HCT116 (cell line): ENCODE measurements around the gene PTP4A2. TPM values are rescaled to one million over a fixed set of nuclear protein-coding genes. Genes with fewer than 3 reads are reported as not detected.

Experiments used
- ATAC-seq: fragments of 200-7000 bp; cut with Tn5 transposase; 2 replicates; pipeline ENCODE4 v1.9.1; 2020; ENCODE audit warnings: mild to moderate bottlenecking, moderate library complexity
- BruUV-seq: library from RNA; stranded (reverse); fragments of 400-500 nt; replicated peaks from 2 replicates; lab custom pipeline; 2021; lab: Mats Ljungman, UMichigan
- CTCF ChIA-PET: fragments of 300-600 bp; sonication (Branson Sonifier 250); formaldehyde crosslinking; loops from one replicate; lab custom pipeline; 2021; ENCODE audit warnings: antibody characterized with exemption; lab: Charles Lee
- POLR2A ChIA-PET: fragments of 300-600, 350-600 bp; sonication (Branson Sonifier 250); formaldehyde crosslinking; loops from one replicate; lab custom pipeline; 2021; ENCODE audit warnings: antibody characterized with exemption; lab: Charles Lee
- RAD21 ChIA-PET, 2 experiments: fragments of 300-600 bp; sonication (Branson Sonifier 250); formaldehyde crosslinking; loops; one replicate each; lab custom pipeline; 2023; ENCODE audit warnings: low total read pairs in 2 of 2; ENCODE audit not compliant: uncharacterized antibody in 2 of 2, unreplicated experiment in 2 of 2, low non-redundant PET in 1 of 2; lab: Charles Lee
- DNase-seq: peaks from one replicate; pipeline ENCODE4 v3.0.0-alpha.2; 2010; ENCODE audit warnings: low read depth, low spot score
- H2AFZ ChIP-seq: fragments of 200-600 bp; shearing (Covaris generic), sonication (generic); 2 replicates; pipeline ENCODE4 v1.6.1; 2017; ENCODE audit warnings: low read depth, mixed run types, mixed read lengths, antibody characterized with exemption, low read length; ENCODE audit not compliant: poor library complexity, severe bottlenecking
- H3K27ac ChIP-seq: 2 replicates; pipeline ENCODE4 v1.5.1; 2012; ENCODE audit warnings: low read depth, low read length
- H3K27me3 ChIP-seq: fragments of 200-600 bp; sonication (generic); 2 replicates; pipeline ENCODE4 v1.6.1; 2016; ENCODE audit warnings: mixed run types, low read length, mixed read lengths; ENCODE audit not compliant: insufficient read depth
- H3K36me3 ChIP-seq, 2 experiments: fragments of 200-500 bp in 1 of 2; fragments of 200-600 bp in 1 of 2; sonication (Bioruptor generic) in 1 of 2; sonication (generic) in 1 of 2; 2 replicates each; pipeline versions ENCODE4 v1.5.1 to v1.6.1; 2014 to 2016; ENCODE audit warnings: low read length in 2 of 2, inconsistent platforms in 1 of 2, mixed read lengths in 1 of 2, mixed run types in 1 of 2; ENCODE audit not compliant: insufficient read depth in 2 of 2, control insufficient read depth in 1 of 2
- H3K4me1 ChIP-seq, 2 experiments: fragments of 200-600 bp in 1 of 2; sonication (generic) in 1 of 2; 2 replicates each; pipeline versions ENCODE4 v1.5.1 to v1.6.1; 2012 to 2017; ENCODE audit warnings: low read length in 2 of 2, inconsistent platforms in 1 of 2, mild to moderate bottlenecking in 1 of 2, mixed read lengths in 1 of 2, mixed run types in 1 of 2, moderate library complexity in 1 of 2; ENCODE audit not compliant: insufficient read depth in 2 of 2, control insufficient read depth in 1 of 2
- H3K4me2 ChIP-seq: fragments of 200-600 bp; sonication (generic); 2 replicates; pipeline ENCODE4 v1.6.1; 2017; ENCODE audit warnings: mixed run types, low read length, mixed read lengths
- H3K4me3 ChIP-seq, 2 experiments: fragments of 200-600 bp in 1 of 2; sonication (generic) in 1 of 2; replicated peaks in 1 of 2; 2 replicates each; pipeline ENCODE4 v1.5.1; 2011 to 2016; ENCODE audit warnings: low read length in 2 of 2, control low read depth in 1 of 2, low read depth in 1 of 2, mild to moderate bottlenecking in 1 of 2, mixed read lengths in 1 of 2, mixed run types in 1 of 2
- H3K79me2 ChIP-seq: fragments of 200-600 bp; sonication (generic); 2 replicates; pipeline ENCODE4 v1.6.1; 2017; ENCODE audit warnings: mild to moderate bottlenecking, mixed run types, low read length, moderate library complexity, mixed read lengths; ENCODE audit not compliant: insufficient read depth
- H3K9ac ChIP-seq: fragments of 200-600 bp; sonication (generic); 2 replicates; pipeline ENCODE4 v1.6.1; 2016; ENCODE audit warnings: low read length, mixed read lengths
- H3K9me2 ChIP-seq: fragments of 200-600 bp; sonication (generic), shearing (Covaris generic); 2 replicates; pipeline ENCODE4 v1.6.1; 2017; ENCODE audit warnings: mixed run types, mild to moderate bottlenecking, moderate library complexity; ENCODE audit not compliant: insufficient read depth
- H3K9me3 ChIP-seq, 2 experiments: fragments of 200-500 bp in 1 of 2; fragments of 200-600 bp in 1 of 2; sonication (Bioruptor generic) in 1 of 2; sonication (generic) in 1 of 2; 2 replicates each; pipeline ENCODE4 v1.6.1; 2014 to 2017; ENCODE audit warnings: low read length in 2 of 2, mixed read lengths in 2 of 2, inconsistent platforms in 1 of 2, low read depth in 1 of 2, mild to moderate bottlenecking in 1 of 2, mixed run types in 1 of 2, moderate library complexity in 1 of 2; ENCODE audit not compliant: control insufficient read depth in 1 of 2, insufficient read depth in 1 of 2
- H4K20me1 ChIP-seq: fragments of 200-600 bp; sonication (generic), shearing (Covaris generic); 2 replicates; pipeline ENCODE4 v1.6.1; 2017; ENCODE audit warnings: mixed run types, mild to moderate bottlenecking, moderate library complexity; ENCODE audit not compliant: insufficient read depth
- ATF3 ChIP-seq: IDR thresholded peaks from 2 replicates; pipeline ENCODE4 v1.6.1; 2012
- CEBPB ChIP-seq: IDR thresholded peaks from 2 replicates; pipeline ENCODE4 v1.6.1; 2012; ENCODE audit warnings: low read depth
- FOSL1 ChIP-seq: IDR thresholded peaks from 2 replicates; pipeline ENCODE4 v1.6.1; 2012; ENCODE audit warnings: low read depth
- POLR2A ChIP-seq: IDR thresholded peaks from 2 replicates; pipeline ENCODE4 v1.7.0; 2011; ENCODE audit warnings: borderline replicate concordance; ENCODE audit not compliant: insufficient read depth, insufficient read length; ENCODE audit errors: extremely low read depth
- RAD21 ChIP-seq: IDR thresholded peaks from 2 replicates; pipeline ENCODE4 v1.6.1; 2012; ENCODE audit warnings: low read depth, mild to moderate bottlenecking
- TCF7L2 ChIP-seq: IDR thresholded peaks from 2 replicates; pipeline ENCODE4 v1.7.0; 2011; ENCODE audit warnings: borderline replicate concordance, inconsistent platforms; ENCODE audit not compliant: insufficient read depth, insufficient read length; ENCODE audit errors: extremely low read depth
- ZBTB33 ChIP-seq: IDR thresholded peaks from 2 replicates; pipeline ENCODE4 v1.6.1; 2011; ENCODE audit warnings: mild to moderate bottlenecking, low read length, moderate library complexity; ENCODE audit not compliant: insufficient replicate concordance; ENCODE audit errors: extremely low read depth
- intact Hi-C: fragments of 100-400 bp; cut with micrococcal nuclease; formaldehyde crosslinking; loops from 2 replicates; pipeline ENCODE4 v1.10.0; 2022
- total RNA-seq: library from RNA; stranded (reverse); gene quantifications from one replicate; pipeline ENCODE4 v1.2.1, GENCODE V29; 2021; ENCODE audit not compliant: unreplicated experiment

PTP4A2 gene
- total RNA-seq, 1 experiment from 2014 or later = 267 TPM

GRCh38 chr1:31861346-31861745 is 76.8 kb downstream of the PTP4A2 start:
- TF ChIP-seq ATF3 = no peak
- TF ChIP-seq TCF7L2 = no peak
- no peak for TF ChIP-seq POLR2A
- no peak for TF ChIP-seq RAD21
- no peak for TF ChIP-seq ZBTB33
- no peak for TF ChIP-seq CEBPB
- H3K9ac ChIP-seq = no peak overlapping the region
- no peak overlapping the region for H3K4me3 ChIP-seq
- ChIA-PET CTCF (no interaction called here), POLR2A (no interaction called here), RAD21 (no interaction called here)
- H3K36me3 ChIP-seq = no peaks in the 10 kb centered on the region
- no peaks in the 10 kb centered on the region for H3K4me1 ChIP-seq
- DNase-seq = no peak
- no peak; the same call in 1 of the 2 replicates for ATAC-seq
- no peaks in the 10 kb centered on the region for H3K9me2 ChIP-seq
- H3K4me2 ChIP-seq = no peak overlapping the region
- no TSS peak for BruUV-seq
- intact Hi-C loops = no loop called here
- H4K20me1 ChIP-seq = no peaks in the 10 kb centered on the region
- no peak overlapping the region for H2AFZ ChIP-seq
- no peaks in the 10 kb centered on the region for H3K9me3 ChIP-seq
- H3K27ac ChIP-seq = no peak overlapping the region
- H3K27me3 ChIP-seq = no peaks in the 10 kb centered on the region
- H3K79me2 ChIP-seq = no peaks in the 10 kb centered on the region

- no TSS peak for BruUV-seq
- DNase-seq (no peak), ATAC-seq (no peak)
- intact Hi-C loops = no loop called here
- H3K9me2 ChIP-seq = no peaks in the 10 kb centered on the region
- no peak overlapping the region for H3K27ac ChIP-seq
- no peak overlapping the region for H2AFZ ChIP-seq
- H3K27me3 ChIP-seq = no peaks in the 10 kb centered on the region
- no peaks in the 10 kb centered on the region for H4K20me1 ChIP-seq
- H3K4me3 ChIP-seq = no peak overlapping the region
- RAD21 ChIA-PET = no interaction called here
- H3K4me1 ChIP-seq = no peaks in the 10 kb centered on the region
- CTCF ChIA-PET = no interaction called here
- no peaks in the 10 kb centered on the region for H3K79me2 ChIP-seq
- TF ChIP-seq CEBPB (no peak), FOSL1 (no peak)
- no peaks in the 10 kb centered on the region for H3K36me3 ChIP-seq
- H3K9me3 ChIP-seq = no peaks in the 10 kb centered on the region
- POLR2A ChIA-PET = no interaction called here
- no peak overlapping the region for H3K4me2 ChIP-seq
- no peak overlapping the region for H3K9ac ChIP-seq
Observed at GRCh38 chr1:31860581-31860980, 77.6 kb downstream of the PTP4A2 start.
